Measurements from ENCODE around the gene DNAH8.

DNAH8 gene

GRCh38 chr6:38753707-38754106, 38.6 kb downstream of the DNAH8 start:
- DNase-seq (ENCODE audit: insufficient read length, low spot score) (no peak), FAIRE-seq (no peak)
- no peak for TF ChIP-seq POLR2A (IDR thresholded peaks at IDR 0.05; ENCODE audit: low read depth, low read length)

- FAIRE-seq (no peak), DNase-seq (ENCODE audit: insufficient read length, low spot score) (no peak)
- no peak for TF ChIP-seq POLR2A (IDR thresholded peaks at IDR 0.05; ENCODE audit: low read depth, low read length)
These were observed 40.1 kb downstream of the DNAH8 start for GRCh38 chr6:38755207-38755606.

GRCh38 chr6:38755874-38756273, 40.8 kb downstream of the DNAH8 start:
- no peak for TF ChIP-seq POLR2A (IDR thresholded peaks at IDR 0.05; ENCODE audit: low read depth, low read length)
- FAIRE-seq, result no peak
- DNase-seq (ENCODE audit: insufficient read length, low spot score), result no peak

GRCh38 chr6:38760097-38760496, 45.0 kb downstream of the DNAH8 start:
- no peak for DNase-seq (ENCODE audit: insufficient read length, low spot score)
- FAIRE-seq, result no peak
- no peak for TF ChIP-seq POLR2A (IDR thresholded peaks at IDR 0.05; ENCODE audit: low read depth, low read length)

GRCh38 chr6:38762848-38763247, 47.7 kb downstream of the DNAH8 start:
- TF ChIP-seq POLR2A (IDR thresholded peaks at IDR 0.05; ENCODE audit: low read depth, low read length), result no peak
- DNase-seq (ENCODE audit: insufficient read length, low spot score), result no peak
- no peak for FAIRE-seq

GRCh38 chr6:38767560-38767959, 52.4 kb downstream of the DNAH8 start:
- no peak for FAIRE-seq
- no peak for DNase-seq (ENCODE audit: insufficient read length, low spot score)
- TF ChIP-seq POLR2A (IDR thresholded peaks at IDR 0.05; ENCODE audit: low read depth, low read length), result no peak

GRCh38 chr6:38773338-38773737, 58.2 kb downstream of the DNAH8 start:
- DNase-seq (ENCODE audit: insufficient read length, low spot score) (no peak), FAIRE-seq (no peak)
- no peak for TF ChIP-seq POLR2A (IDR thresholded peaks at IDR 0.05; ENCODE audit: low read depth, low read length)

- DNase-seq (ENCODE audit: insufficient read length, low spot score), result no peak
- no peak for FAIRE-seq
These were observed 60.0 kb downstream of the DNAH8 start for GRCh38 chr6:38774929-38775707.

GRCh38 chr6:38775870-38776269, 60.8 kb downstream of the DNAH8 start:
- no peak for TF ChIP-seq POLR2A (IDR thresholded peaks at IDR 0.05; ENCODE audit: low read depth, low read length)
- no peak for FAIRE-seq
- DNase-seq (ENCODE audit: insufficient read length, low spot score), result no peak

More at GRCh38 chr6:38774929-38775707, 60.0 kb downstream of the DNAH8 start:
- no peak for TF ChIP-seq POLR2A (IDR thresholded peaks at IDR 0.05; ENCODE audit: low read depth, low read length)

GRCh38 chr6:38776515-38776914, 61.4 kb downstream of the DNAH8 start:
- FAIRE-seq (no peak), DNase-seq (ENCODE audit: insufficient read length, low spot score) (no peak)
- TF ChIP-seq POLR2A (IDR thresholded peaks at IDR 0.05; ENCODE audit: low read depth, low read length), result no peak

GRCh38 chr6:38779310-38780062, 64.4 kb downstream of the DNAH8 start:
- FAIRE-seq (no peak), DNase-seq (ENCODE audit: insufficient read length, low spot score) (no peak)
- TF ChIP-seq POLR2A (IDR thresholded peaks at IDR 0.05; ENCODE audit: low read depth, low read length), result no peak

GRCh38 chr6:38782616-38783015, 67.5 kb downstream of the DNAH8 start:
- no peak for FAIRE-seq
- TF ChIP-seq POLR2A (IDR thresholded peaks at IDR 0.05; ENCODE audit: low read depth, low read length), result no peak
- DNase-seq (ENCODE audit: insufficient read length, low spot score), result no peak

GRCh38 chr6:38783443-38784228, 68.5 kb downstream of the DNAH8 start:
- DNase-seq (ENCODE audit: insufficient read length, low spot score) (no peak), FAIRE-seq (no peak)
- TF ChIP-seq POLR2A (IDR thresholded peaks at IDR 0.05; ENCODE audit: low read depth, low read length), result no peak

All from H54 (cell line).